Tibial artery (tissue), 4 donors: Measurements from ENCODE around the gene ASIC1.

Experiments used
- DNase-seq, 2 donors: peaks; one replicate each; pipeline ENCODE4 v3.0.0-alpha.2; 2019
- H3K27ac ChIP-seq, 2 donors: fragments of 200-600 bp; sonication (generic) in 1 of 2; 1 replicate in 1 of 2; 2 replicates in 1 of 2; pipeline ENCODE4 v1.5.1; 2018 to 2019; ENCODE audit warnings: mild to moderate bottlenecking in 1 of 2
- H3K27me3 ChIP-seq, 2 donors: fragments of 200-600 bp; sonication (generic) in 1 of 2; one replicate each; pipeline versions ENCODE4 v1.5.1 to v1.6.0; 2016 to 2019
- H3K36me3 ChIP-seq, 3 donors: fragments of 200-600 bp; sonication (generic) in 2 of 3; one replicate each; pipeline ENCODE4 v1.5.1; 2016 to 2019; ENCODE audit warnings: mild to moderate bottlenecking in 2 of 3
- H3K4me1 ChIP-seq, 4 donors: fragments of 200-600 bp; sonication (generic) in 2 of 4; 1 replicate in 3 of 4; 2 replicates in 1 of 4; pipeline ENCODE4 v1.5.1; 2016 to 2019
- H3K4me3 ChIP-seq, 2 donors: fragments of 200-600 bp; sonication (generic) in 1 of 2; 1 replicate in 1 of 2; 2 replicates in 1 of 2; pipeline ENCODE4 v1.5.1; 2018 to 2019; ENCODE audit warnings: mild to moderate bottlenecking in 2 of 2
- H3K9me3 ChIP-seq, 3 donors: fragments of 200-600 bp; sonication (generic) in 1 of 3; one replicate each; pipeline ENCODE4 v1.5.1; 2016 to 2019
- intact Hi-C: fragments of 100-400 bp; cut with DNase I; formaldehyde crosslinking; loops from one replicate; pipeline ENCODE4 v1.15.0; 2023; ENCODE audit warnings: low total_unique reads
- TF ChIP-seq, protein P1 (sequence below), 2 experiments: fragments of 200-600 bp in 1 of 2; fragments of 450-650 bp in 1 of 2; IDR thresholded peaks; one replicate each; pipeline ENCODE4 v1.5.1; 2017 to 2019; ENCODE audit warnings: antibody characterized with exemption in 2 of 2, mild to moderate bottlenecking in 1 of 2, moderate library complexity in 1 of 2

The ASIC1 gene

GRCh38 chr12:50057000-50057841 lies at the start of gene ASIC1:
Gene ASIC1, plus strand, starts transcription at chr12:50057596. Its CDS starts 1,171 bp downstream, at chr12:50058767.
- Histone ChIP-seq H3K27ac (peak within 1 kb of the TSS; percentile 45 to 50), H3K27me3 (peaks cover 0 to 32% of the 10 kb centered on the region in 2 donors), H3K36me3 (no peaks in the 10 kb centered on the region), H3K9me3 (no peaks in the 10 kb centered on the region), H3K4me3 (peak within 1 kb of the TSS; percentile 57 to 78), H3K4me1 (peaks cover 0 to 27% (median 25%) of the 10 kb centered on the region in 4 donors)
- intact Hi-C loops = loop anchor here (5.0 kb wide), 1 partner anchor 90 kb away; no protein-coding TSS in a partner anchor
- DNase-seq = peak; percentile 61 to 78
- TF ChIP-seq, protein P1, sequence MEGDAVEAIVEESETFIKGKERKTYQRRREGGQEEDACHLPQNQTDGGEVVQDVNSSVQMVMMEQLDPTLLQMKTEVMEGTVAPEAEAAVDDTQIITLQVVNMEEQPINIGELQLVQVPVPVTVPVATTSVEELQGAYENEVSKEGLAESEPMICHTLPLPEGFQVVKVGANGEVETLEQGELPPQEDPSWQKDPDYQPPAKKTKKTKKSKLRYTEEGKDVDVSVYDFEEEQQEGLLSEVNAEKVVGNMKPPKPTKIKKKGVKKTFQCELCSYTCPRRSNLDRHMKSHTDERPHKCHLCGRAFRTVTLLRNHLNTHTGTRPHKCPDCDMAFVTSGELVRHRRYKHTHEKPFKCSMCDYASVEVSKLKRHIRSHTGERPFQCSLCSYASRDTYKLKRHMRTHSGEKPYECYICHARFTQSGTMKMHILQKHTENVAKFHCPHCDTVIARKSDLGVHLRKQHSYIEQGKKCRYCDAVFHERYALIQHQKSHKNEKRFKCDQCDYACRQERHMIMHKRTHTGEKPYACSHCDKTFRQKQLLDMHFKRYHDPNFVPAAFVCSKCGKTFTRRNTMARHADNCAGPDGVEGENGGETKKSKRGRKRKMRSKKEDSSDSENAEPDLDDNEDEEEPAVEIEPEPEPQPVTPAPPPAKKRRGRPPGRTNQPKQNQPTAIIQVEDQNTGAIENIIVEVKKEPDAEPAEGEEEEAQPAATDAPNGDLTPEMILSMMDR (IDR thresholded peaks at IDR 0.05) = peak in 1 of 2 experiments; percentile 15

- H3K27me3 ChIP-seq = no peaks in the 10 kb centered on the region
- peaks cover 0 to 7% (median 5%) of the 10 kb centered on the region in 3 donors for H3K36me3 ChIP-seq
- intact Hi-C loops = no loop called here
- TF ChIP-seq, protein P1 (IDR thresholded peaks at IDR 0.05) = no peak
- DNase-seq = no peak
- H3K4me3 ChIP-seq = no peak overlapping the region
- H3K4me1 ChIP-seq = peaks cover 0 to 5% (median 0%) of the 10 kb centered on the region in 4 donors
- no peak overlapping the region for H3K27ac ChIP-seq
- H3K9me3 ChIP-seq = no peaks in the 10 kb centered on the region
Measured at GRCh38 chr12:50013361-50014147, 43.8 kb upstream of the ASIC1 start.

GRCh38 chr12:50014342-50014741 lies 43.1 kb upstream of the ASIC1 start:
- peaks cover 0 to 5% (median 0%) of the 10 kb centered on the region in 4 donors for H3K4me1 ChIP-seq

DNA sequence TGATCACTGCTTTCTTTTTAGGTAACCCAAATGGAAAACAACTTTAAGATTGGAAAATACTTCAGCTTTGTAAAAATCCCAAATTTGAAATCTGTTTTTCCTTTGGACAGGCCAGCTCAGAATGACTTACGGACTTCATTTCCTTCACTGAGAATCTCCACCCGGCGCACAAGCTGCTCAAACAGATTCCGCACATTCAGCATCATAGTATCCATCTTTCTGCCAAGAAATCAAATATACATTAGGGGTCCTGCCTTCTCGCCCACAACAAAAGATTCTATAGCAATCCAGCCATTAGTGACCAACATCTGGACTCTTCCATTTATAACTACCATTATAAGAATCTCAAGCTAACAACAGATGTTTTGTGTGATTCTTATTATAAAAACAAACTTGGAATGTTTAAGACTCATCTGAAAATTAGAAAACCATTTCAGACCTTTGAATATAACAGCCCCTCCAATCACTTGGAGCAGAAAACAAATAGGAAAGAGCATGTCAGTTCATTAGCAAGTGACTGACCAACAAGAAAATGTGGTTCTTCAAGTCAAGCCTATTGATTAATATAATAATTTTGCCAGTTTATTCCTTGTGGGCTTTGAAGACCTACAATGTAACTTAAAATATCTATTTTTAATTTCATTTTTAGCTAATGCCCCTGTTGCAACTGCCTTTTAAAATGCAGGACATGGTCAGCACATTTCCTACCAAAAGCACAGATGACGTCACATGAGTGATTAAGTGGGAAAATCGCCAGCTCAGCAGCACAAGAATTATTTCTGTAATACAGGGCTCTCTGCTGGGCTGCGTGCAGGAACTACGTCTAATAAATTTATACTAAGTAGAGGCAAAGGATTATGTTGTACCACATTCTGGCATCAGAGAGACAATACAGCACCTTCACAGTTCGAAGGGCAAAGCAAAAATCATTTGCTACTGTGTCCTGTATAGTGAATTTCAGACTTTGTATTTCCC lies 40.6 kb upstream of the ASIC1 start:
- intact Hi-C loops = no loop called here
- Histone ChIP-seq H3K4me1 (peaks cover 0 to 5% (median 0%) of the 10 kb centered on the region in 4 donors), H3K36me3 (peaks cover 0 to 7% (median 5%) of the 10 kb centered on the region in 3 donors), H3K27me3 (no peaks in the 10 kb centered on the region), H3K27ac (peak overlapping the region in 1 of 2 donors; percentile 17), H3K4me3 (no peak overlapping the region), H3K9me3 (no peaks in the 10 kb centered on the region)
- TF ChIP-seq, protein P1 (IDR thresholded peaks at IDR 0.05) = no peak
- peak; percentile 77 to 78 for DNase-seq

More at GRCh38 chr12:50014342-50014741, 43.1 kb upstream of the ASIC1 start:
- H3K9me3 ChIP-seq = no peaks in the 10 kb centered on the region
- H3K36me3 ChIP-seq = peaks cover 0 to 7% (median 5%) of the 10 kb centered on the region in 3 donors
- no peak overlapping the region for H3K4me3 ChIP-seq
- TF ChIP-seq, protein P1 (IDR thresholded peaks at IDR 0.05) = no peak
- H3K27me3 ChIP-seq = no peaks in the 10 kb centered on the region
- intact Hi-C loops = no loop called here
- no peak for DNase-seq
- no peak overlapping the region for H3K27ac ChIP-seq

DNA sequence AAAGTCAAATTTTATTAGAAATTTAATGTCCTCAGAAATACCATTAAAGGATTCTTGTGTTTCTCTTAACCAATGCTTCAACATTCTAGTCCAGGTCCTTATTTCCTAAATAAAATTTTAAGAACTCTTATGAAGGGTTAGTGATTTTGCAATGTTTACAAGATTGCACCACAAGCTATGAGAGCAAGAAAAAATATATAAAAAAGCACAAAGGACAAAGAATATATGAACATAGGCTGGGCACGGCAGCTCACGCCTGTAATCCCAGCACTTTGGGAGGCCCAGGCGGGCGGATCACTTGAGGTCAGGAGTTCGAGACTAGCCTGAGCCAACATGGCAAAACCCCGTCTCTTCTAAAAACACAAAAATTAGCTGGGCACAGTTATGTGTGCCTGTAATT lies 39.8 kb upstream of the ASIC1 start:
- Histone ChIP-seq H3K27ac (peak overlapping the region in 1 of 2 donors; percentile 17), H3K27me3 (no peaks in the 10 kb centered on the region), H3K36me3 (peaks cover 0 to 7% (median 5%) of the 10 kb centered on the region in 3 donors), H3K4me1 (peaks cover 0 to 5% (median 0%) of the 10 kb centered on the region in 4 donors), H3K9me3 (no peaks in the 10 kb centered on the region), H3K4me3 (no peak overlapping the region)
- intact Hi-C loops = no loop called here
- no peak for DNase-seq
- TF ChIP-seq, protein P1 (IDR thresholded peaks at IDR 0.05) = no peak
